HepG2 (cell line): Measurements from ENCODE around the gene SLC22A12. TPM values are rescaled to one million over a fixed set of nuclear protein-coding genes. Genes with fewer than 3 reads are reported as not detected.

Experiments
- ARID3A ChIP-seq: IDR thresholded peaks from 2 replicates; pipeline ENCODE4 v1.6.1; 2012; ENCODE audit warnings: low read depth, low read length, improper control_type of control experiment
- ATF7 ChIP-seq, 2 experiments: fragments of 450-650 bp in 1 of 2; sonication (generic) in 1 of 2; formaldehyde crosslinking in 1 of 2; IDR thresholded peaks; 2 replicates each; pipeline versions ENCODE4 v1.4.0 to v1.6.1; 2016 to 2020; ENCODE audit warnings: antibody characterized with exemption in 1 of 2, mild to moderate bottlenecking in 1 of 2, missing genetic modification reagents in 1 of 2
- CEBPB ChIP-seq: IDR thresholded peaks from 2 replicates; pipeline ENCODE4 v1.6.1; 2011; ENCODE audit warnings: low read depth, low read length, improper control_type of control experiment, borderline replicate concordance
- FOXO4 ChIP-seq: sonication (generic); formaldehyde crosslinking; conservative IDR thresholded peaks from 2 replicates; pipeline ENCODE4 v1.8.1; 2023; ENCODE audit warnings: missing genetic modification reagents
- GATAD1 ChIP-seq: IDR thresholded peaks from 2 replicates; pipeline ENCODE4 v1.6.1; 2016; ENCODE audit warnings: missing genetic modification reagents, missing compliant biosample characterization
- GATAD2A ChIP-seq: IDR thresholded peaks from 2 replicates; pipeline ENCODE4 v1.6.1; 2016
- KLF12 ChIP-seq: sonication (generic); formaldehyde crosslinking; IDR thresholded peaks from 2 replicates; pipeline ENCODE4 v1.4.0; 2020; ENCODE audit warnings: missing genetic modification reagents, borderline replicate concordance
- RXRB ChIP-seq: IDR thresholded peaks from 2 replicates; pipeline ENCODE4 v1.6.1; 2016; ENCODE audit warnings: borderline replicate concordance, missing genetic modification reagents, missing compliant biosample characterization
- SKI ChIP-seq: fragments of 450-650 bp; IDR thresholded peaks from one replicate; pipeline ENCODE4 v1.6.1; 2018; ENCODE audit warnings: mild to moderate bottlenecking; ENCODE audit not compliant: partially characterized antibody
- TFAP4 ChIP-seq: sonication (generic); IDR thresholded peaks from 2 replicates; pipeline ENCODE4 v1.6.1; 2016; ENCODE audit warnings: low read depth, borderline replicate concordance
- ZNF773 ChIP-seq: sonication (generic); formaldehyde crosslinking; IDR thresholded peaks from 2 replicates; pipeline ENCODE4 v1.4.0; 2020; ENCODE audit warnings: missing genetic modification reagents, borderline replicate concordance
- polyA plus RNA-seq, 8 experiments: library from polyadenylated mRNA; depleted of rRNA in 3 of 8; stranded (reverse) in 7 of 8; unstranded in 1 of 8; fragments of >200 nt; fragmentation: Illumina TruSeq in 4 of 8; extraction: Trizol in 4 of 8; gene quantifications; 2 replicates each; pipeline versions ENCODE4 v1.2.1 to v1.2.3, GENCODE V29; 2011 to 2016; ENCODE audit warnings: low read depth in 4 of 8, missing spikeins in 1 of 8, mixed read lengths in 1 of 8; ENCODE audit not compliant: insufficient read depth in 1 of 8
- total RNA-seq, 5 experiments: library from RNA; depleted of rRNA; stranded (reverse); fragments of >200 nt; fragmentation: Illumina TruSeq; extraction: Trizol; gene quantifications; 2 replicates each; pipeline ENCODE4 v1.2.3, GENCODE V29; 2016; ENCODE audit warnings: low read depth in 1 of 5
- TF ChIP-seq, protein P1 (sequence below): IDR thresholded peaks from 2 replicates; pipeline ENCODE4 v1.6.1; 2016; ENCODE audit warnings: low read depth, missing genetic modification reagents, missing compliant biosample characterization
- TF ChIP-seq, protein P2 (sequence below): sonication (generic); formaldehyde crosslinking; IDR thresholded peaks from 2 replicates; pipeline ENCODE4 v1.8.0; 2022; ENCODE audit warnings: mild to moderate bottlenecking, missing genetic modification reagents, borderline replicate concordance
- TF ChIP-seq, protein P3 (sequence below): sonication (generic); formaldehyde crosslinking; IDR thresholded peaks from 2 replicates; pipeline ENCODE4 v1.4.0; 2020; ENCODE audit warnings: mild to moderate bottlenecking, low read depth, missing genetic modification reagents

The SLC22A12 gene
- total and polyA plus RNA-seq, 2 of the 13 experiments (the other 11 are each of a cell fraction or from before 2014, with no cell fraction given), result not detected

GRCh38 chr11:64566042-64566914, 24.7 kb upstream of the SLC22A12 start (continued):
- TF ChIP-seq, protein P1, sequence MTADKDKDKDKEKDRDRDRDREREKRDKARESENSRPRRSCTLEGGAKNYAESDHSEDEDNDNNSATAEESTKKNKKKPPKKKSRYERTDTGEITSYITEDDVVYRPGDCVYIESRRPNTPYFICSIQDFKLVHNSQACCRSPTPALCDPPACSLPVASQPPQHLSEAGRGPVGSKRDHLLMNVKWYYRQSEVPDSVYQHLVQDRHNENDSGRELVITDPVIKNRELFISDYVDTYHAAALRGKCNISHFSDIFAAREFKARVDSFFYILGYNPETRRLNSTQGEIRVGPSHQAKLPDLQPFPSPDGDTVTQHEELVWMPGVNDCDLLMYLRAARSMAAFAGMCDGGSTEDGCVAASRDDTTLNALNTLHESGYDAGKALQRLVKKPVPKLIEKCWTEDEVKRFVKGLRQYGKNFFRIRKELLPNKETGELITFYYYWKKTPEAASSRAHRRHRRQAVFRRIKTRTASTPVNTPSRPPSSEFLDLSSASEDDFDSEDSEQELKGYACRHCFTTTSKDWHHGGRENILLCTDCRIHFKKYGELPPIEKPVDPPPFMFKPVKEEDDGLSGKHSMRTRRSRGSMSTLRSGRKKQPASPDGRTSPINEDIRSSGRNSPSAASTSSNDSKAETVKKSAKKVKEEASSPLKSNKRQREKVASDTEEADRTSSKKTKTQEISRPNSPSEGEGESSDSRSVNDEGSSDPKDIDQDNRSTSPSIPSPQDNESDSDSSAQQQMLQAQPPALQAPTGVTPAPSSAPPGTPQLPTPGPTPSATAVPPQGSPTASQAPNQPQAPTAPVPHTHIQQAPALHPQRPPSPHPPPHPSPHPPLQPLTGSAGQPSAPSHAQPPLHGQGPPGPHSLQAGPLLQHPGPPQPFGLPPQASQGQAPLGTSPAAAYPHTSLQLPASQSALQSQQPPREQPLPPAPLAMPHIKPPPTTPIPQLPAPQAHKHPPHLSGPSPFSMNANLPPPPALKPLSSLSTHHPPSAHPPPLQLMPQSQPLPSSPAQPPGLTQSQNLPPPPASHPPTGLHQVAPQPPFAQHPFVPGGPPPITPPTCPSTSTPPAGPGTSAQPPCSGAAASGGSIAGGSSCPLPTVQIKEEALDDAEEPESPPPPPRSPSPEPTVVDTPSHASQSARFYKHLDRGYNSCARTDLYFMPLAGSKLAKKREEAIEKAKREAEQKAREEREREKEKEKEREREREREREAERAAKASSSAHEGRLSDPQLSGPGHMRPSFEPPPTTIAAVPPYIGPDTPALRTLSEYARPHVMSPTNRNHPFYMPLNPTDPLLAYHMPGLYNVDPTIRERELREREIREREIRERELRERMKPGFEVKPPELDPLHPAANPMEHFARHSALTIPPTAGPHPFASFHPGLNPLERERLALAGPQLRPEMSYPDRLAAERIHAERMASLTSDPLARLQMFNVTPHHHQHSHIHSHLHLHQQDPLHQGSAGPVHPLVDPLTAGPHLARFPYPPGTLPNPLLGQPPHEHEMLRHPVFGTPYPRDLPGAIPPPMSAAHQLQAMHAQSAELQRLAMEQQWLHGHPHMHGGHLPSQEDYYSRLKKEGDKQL (CRISPR knock-in tag), result peak; percentile 66; the same call in 1 of the 2 replicates
- TF ChIP-seq RXRB (CRISPR knock-in tag) (peak; percentile 69; the same call in 1 of the 2 replicates), FOXO4 (CRISPR knock-in tag) (no peak), ARID3A (peak; percentile 72), ATF7 (IDR thresholded peaks at IDR 0.05) (peak; percentile 81; the same call in 1 of the 2 replicates), ATF7 (CRISPR knock-in tag; IDR thresholded peaks at IDR 0.05) (no peak), CEBPB (peak; percentile 98), SKI (peak; percentile 51), ZNF773 (CRISPR knock-in tag) (no peak), GATAD2A (CRISPR knock-in tag) (peak; percentile 83), KLF12 (CRISPR knock-in tag) (no peak), GATAD1 (CRISPR knock-in tag) (peak; percentile 49; the same call in 1 of the 2 replicates), TFAP4 (peak; percentile 56; the same call in 1 of the 2 replicates)
- TF ChIP-seq, protein P2, sequence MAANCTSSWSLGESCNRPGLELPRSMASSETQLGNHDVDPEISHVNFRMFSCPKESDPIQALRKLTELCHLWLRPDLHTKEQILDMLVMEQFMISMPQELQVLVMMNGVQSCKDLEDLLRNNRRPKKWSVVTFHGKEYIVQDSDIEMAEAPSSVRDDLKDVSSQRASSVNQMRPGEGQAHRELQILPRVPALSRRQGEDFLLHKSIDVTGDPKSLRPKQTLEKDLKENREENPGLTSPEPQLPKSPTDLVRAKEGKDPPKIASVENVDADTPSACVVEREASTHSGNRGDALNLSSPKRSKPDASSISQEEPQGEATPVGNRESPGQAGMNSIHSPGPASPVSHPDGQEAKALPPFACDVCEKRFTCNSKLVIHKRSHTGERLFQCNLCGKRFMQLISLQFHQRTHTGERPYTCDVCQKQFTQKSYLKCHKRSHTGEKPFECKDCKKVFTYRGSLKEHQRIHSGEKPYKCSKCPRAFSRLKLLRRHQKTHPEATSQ (CRISPR knock-in tag), result no peak
- TF ChIP-seq, protein P3, sequence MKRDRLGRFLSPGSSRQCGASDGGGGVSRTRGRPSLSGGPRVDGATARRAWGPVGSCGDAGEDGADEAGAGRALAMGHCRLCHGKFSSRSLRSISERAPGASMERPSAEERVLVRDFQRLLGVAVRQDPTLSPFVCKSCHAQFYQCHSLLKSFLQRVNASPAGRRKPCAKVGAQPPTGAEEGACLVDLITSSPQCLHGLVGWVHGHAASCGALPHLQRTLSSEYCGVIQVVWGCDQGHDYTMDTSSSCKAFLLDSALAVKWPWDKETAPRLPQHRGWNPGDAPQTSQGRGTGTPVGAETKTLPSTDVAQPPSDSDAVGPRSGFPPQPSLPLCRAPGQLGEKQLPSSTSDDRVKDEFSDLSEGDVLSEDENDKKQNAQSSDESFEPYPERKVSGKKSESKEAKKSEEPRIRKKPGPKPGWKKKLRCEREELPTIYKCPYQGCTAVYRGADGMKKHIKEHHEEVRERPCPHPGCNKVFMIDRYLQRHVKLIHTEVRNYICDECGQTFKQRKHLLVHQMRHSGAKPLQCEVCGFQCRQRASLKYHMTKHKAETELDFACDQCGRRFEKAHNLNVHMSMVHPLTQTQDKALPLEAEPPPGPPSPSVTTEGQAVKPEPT (CRISPR knock-in tag), result no peak
